WTC11 (cell line): ENCODE data around the gene KCTD11. TPM values are rescaled to one million over a fixed set of nuclear protein-coding genes. Genes with fewer than 3 reads are reported as not detected.

Source experiments
- ATAC-seq: fragments of 200-7000 bp; cut with Tn5 transposase; 2 replicates; pipeline ENCODE4 v1.10.0; 2021; ENCODE audit warnings: mild to moderate bottlenecking, moderate library complexity
- CTCF ChIA-PET: fragments of 300-600 bp; sonication (Branson Sonifier 250); formaldehyde crosslinking; loops from one replicate; lab custom pipeline; 2021; ENCODE audit warnings: antibody characterized with exemption; lab: Charles Lee
- POLR2A ChIA-PET: fragments of 350-600 bp; sonication (Branson Sonifier 250); formaldehyde crosslinking; loops from one replicate; lab custom pipeline; 2021; ENCODE audit warnings: antibody characterized with exemption; lab: Charles Lee
- DNase-seq: peaks from one replicate; pipeline ENCODE4 v3.0.0; 2021; ENCODE audit warnings: low spot score
- H3K27ac Mint-ChIP-seq: 2 replicates; pipeline ENCODE4 v1.8.0; 2021; ENCODE audit warnings: mixed read lengths
- H3K27me3 Mint-ChIP-seq: 2 replicates; pipeline ENCODE4 v1.8.0; 2021; ENCODE audit warnings: low read depth, mild to moderate bottlenecking, moderate library complexity, mixed read lengths
- H3K36me3 Mint-ChIP-seq: 2 replicates; pipeline ENCODE4 v1.8.0; 2021; ENCODE audit warnings: mixed read lengths
- H3K4me1 Mint-ChIP-seq: 2 replicates; pipeline ENCODE4 v1.8.0; 2022; ENCODE audit warnings: mixed read lengths
- H3K4me3 Mint-ChIP-seq: 2 replicates; pipeline ENCODE4 v1.8.0; 2021; ENCODE audit warnings: mild to moderate bottlenecking, moderate library complexity, mixed read lengths
- H3K9me3 Mint-ChIP-seq: 2 replicates; pipeline ENCODE4 v1.8.0; 2021; ENCODE audit warnings: mixed read lengths
- AFF4 ChIP-seq: sonication (generic); formaldehyde crosslinking; IDR thresholded peaks from 2 replicates; pipeline ENCODE4 v1.8.1; 2023; ENCODE audit warnings: mild to moderate bottlenecking, missing genetic modification reagents, borderline replicate concordance
- ATF6 ChIP-seq: sonication (generic); formaldehyde crosslinking; IDR thresholded peaks from 2 replicates; pipeline ENCODE4 v1.8.1; 2023; ENCODE audit warnings: mild to moderate bottlenecking, missing genetic modification reagents
- CREB1 ChIP-seq: sonication (generic); formaldehyde crosslinking; IDR thresholded peaks from 2 replicates; pipeline ENCODE4 v1.8.0; 2023; ENCODE audit warnings: mild to moderate bottlenecking, missing genetic modification reagents
- FOXP1 ChIP-seq: sonication (generic); formaldehyde crosslinking; IDR thresholded peaks from 2 replicates; pipeline ENCODE4 v1.8.0; 2022; ENCODE audit warnings: missing genetic modification reagents, mild to moderate bottlenecking, moderate library complexity, borderline replicate concordance
- NFYB ChIP-seq: sonication (generic); formaldehyde crosslinking; conservative IDR thresholded peaks from 2 replicates; pipeline ENCODE4 v1.8.0; 2022; ENCODE audit warnings: low read depth, missing genetic modification reagents
- NR3C1 ChIP-seq: sonication (generic); formaldehyde crosslinking; conservative IDR thresholded peaks from 2 replicates; pipeline ENCODE4 v1.8.1; 2023; ENCODE audit warnings: low read depth, mild to moderate bottlenecking, missing genetic modification reagents
- TEAD4 ChIP-seq: sonication (generic); formaldehyde crosslinking; IDR thresholded peaks from 2 replicates; pipeline ENCODE4 v1.8.0; 2022; ENCODE audit warnings: mild to moderate bottlenecking, missing genetic modification reagents
- ZNF317 ChIP-seq: sonication (generic); formaldehyde crosslinking; IDR thresholded peaks from 2 replicates; pipeline ENCODE4 v1.8.1; 2023; ENCODE audit warnings: low read depth, mild to moderate bottlenecking, moderate library complexity, missing genetic modification reagents, borderline replicate concordance
- ZNF423 ChIP-seq: fragments of 250-450 bp; sonication (Bioruptor Pico); IDR thresholded peaks from 2 replicates; pipeline ENCODE4 v2.1.2; 2022; ENCODE audit warnings: mild to moderate bottlenecking, moderate library complexity
- total RNA-seq: library from RNA; stranded (reverse); gene quantifications from 3 replicates; pipeline ENCODE4 v1.2.3, GENCODE V29; 2021
- TF ChIP-seq, protein P1 (sequence below): sonication (generic); formaldehyde crosslinking; IDR thresholded peaks from 2 replicates; pipeline ENCODE4 v1.8.1; 2022; ENCODE audit warnings: low read depth, missing genetic modification reagents, borderline replicate concordance
- TF ChIP-seq, protein P2 (sequence below): sonication (generic); formaldehyde crosslinking; IDR thresholded peaks from 2 replicates; pipeline ENCODE4 v1.8.0; 2022; ENCODE audit warnings: missing genetic modification reagents
- TF ChIP-seq, protein P3 (sequence below): fragments of 250-450 bp; sonication (Bioruptor Pico); conservative IDR thresholded peaks from 2 replicates; pipeline ENCODE4 v1.9.0; 2021; ENCODE audit warnings: mild to moderate bottlenecking

The KCTD11 gene
- total RNA-seq, 1 experiment from 2014 or later, result 8.1 TPM

DNA sequence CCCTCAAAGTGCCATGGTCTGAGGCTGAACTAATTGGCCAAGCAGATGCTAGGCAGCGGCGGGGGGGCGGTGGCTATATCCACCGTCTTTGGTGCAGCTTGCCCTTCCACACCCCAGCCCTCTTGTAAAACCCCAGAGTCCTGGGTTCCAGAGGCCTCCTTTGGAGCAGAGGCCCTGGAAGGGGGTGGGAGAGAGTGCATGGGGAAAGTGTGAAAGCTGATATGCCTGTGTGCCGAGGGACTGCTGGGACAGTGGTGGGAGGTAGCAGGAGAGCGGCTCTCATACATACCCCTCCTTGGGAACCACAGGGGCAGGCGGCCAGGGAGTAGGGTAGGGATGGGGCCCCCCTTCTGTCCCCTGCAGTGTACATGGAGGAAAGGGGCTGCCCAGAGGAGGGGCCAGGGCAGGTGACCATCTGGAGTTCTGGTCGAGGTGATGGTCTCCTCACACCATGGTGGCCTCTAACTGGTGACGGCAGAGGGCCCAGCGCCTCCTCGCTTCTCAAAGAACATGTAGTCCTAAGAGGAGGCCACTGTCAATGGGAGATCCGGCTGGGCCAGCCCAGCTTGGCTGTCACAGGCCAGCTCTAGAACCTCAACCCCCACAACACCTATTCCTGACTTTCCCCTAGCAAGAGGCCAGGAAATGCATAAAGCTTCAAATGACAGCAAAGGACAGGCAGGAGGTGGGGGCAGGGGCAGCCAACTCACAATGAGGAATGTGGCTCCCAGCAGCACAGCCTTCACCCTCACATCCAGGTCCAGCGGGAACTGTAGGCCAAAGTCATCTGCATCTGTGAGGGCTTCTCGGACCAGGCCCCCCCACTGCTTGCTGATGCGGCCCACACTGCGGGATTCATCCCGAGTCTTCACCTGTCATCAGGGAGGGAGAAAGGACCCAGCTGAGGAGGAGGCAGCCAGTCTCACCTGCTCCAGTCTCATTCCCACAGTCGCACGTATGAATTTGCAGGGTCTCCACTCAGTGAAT, 38.3 kb downstream of the KCTD11 start:
- POLR2A ChIA-PET, result no interaction called here
- Mint-ChIP-seq H3K9me3 (no peaks in the 10 kb centered on the region), H3K27ac (no peak overlapping the region), H3K4me3 (no peak overlapping the region), H3K4me1 (peaks cover 11% of the 10 kb centered on the region), H3K36me3 (peaks cover 20% of the 10 kb centered on the region), H3K27me3 (no peaks in the 10 kb centered on the region; the same call in 1 of the 2 replicates)
- TF ChIP-seq NFYB, result no peak
- TF ChIP-seq, protein P1, sequence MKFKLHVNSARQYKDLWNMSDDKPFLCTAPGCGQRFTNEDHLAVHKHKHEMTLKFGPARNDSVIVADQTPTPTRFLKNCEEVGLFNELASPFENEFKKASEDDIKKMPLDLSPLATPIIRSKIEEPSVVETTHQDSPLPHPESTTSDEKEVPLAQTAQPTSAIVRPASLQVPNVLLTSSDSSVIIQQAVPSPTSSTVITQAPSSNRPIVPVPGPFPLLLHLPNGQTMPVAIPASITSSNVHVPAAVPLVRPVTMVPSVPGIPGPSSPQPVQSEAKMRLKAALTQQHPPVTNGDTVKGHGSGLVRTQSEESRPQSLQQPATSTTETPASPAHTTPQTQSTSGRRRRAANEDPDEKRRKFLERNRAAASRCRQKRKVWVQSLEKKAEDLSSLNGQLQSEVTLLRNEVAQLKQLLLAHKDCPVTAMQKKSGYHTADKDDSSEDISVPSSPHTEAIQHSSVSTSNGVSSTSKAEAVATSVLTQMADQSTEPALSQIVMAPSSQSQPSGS, result no peak
- TF ChIP-seq, protein P2, sequence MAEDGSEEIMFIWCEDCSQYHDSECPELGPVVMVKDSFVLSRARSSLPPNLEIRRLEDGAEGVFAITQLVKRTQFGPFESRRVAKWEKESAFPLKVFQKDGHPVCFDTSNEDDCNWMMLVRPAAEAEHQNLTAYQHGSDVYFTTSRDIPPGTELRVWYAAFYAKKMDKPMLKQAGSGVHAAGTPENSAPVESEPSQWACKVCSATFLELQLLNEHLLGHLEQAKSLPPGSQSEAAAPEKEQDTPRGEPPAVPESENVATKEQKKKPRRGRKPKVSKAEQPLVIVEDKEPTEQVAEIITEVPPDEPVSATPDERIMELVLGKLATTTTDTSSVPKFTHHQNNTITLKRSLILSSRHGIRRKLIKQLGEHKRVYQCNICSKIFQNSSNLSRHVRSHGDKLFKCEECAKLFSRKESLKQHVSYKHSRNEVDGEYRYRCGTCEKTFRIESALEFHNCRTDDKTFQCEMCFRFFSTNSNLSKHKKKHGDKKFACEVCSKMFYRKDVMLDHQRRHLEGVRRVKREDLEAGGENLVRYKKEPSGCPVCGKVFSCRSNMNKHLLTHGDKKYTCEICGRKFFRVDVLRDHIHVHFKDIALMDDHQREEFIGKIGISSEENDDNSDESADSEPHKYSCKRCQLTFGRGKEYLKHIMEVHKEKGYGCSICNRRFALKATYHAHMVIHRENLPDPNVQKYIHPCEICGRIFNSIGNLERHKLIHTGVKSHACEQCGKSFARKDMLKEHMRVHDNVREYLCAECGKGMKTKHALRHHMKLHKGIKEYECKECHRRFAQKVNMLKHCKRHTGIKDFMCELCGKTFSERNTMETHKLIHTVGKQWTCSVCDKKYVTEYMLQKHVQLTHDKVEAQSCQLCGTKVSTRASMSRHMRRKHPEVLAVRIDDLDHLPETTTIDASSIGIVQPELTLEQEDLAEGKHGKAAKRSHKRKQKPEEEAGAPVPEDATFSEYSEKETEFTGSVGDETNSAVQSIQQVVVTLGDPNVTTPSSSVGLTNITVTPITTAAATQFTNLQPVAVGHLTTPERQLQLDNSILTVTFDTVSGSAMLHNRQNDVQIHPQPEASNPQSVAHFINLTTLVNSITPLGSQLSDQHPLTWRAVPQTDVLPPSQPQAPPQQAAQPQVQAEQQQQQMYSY, result no peak
- TF ChIP-seq CREB1, result no peak
- no peak for TF ChIP-seq AFF4 (CRISPR knock-in tag)
- TF ChIP-seq, protein P3, sequence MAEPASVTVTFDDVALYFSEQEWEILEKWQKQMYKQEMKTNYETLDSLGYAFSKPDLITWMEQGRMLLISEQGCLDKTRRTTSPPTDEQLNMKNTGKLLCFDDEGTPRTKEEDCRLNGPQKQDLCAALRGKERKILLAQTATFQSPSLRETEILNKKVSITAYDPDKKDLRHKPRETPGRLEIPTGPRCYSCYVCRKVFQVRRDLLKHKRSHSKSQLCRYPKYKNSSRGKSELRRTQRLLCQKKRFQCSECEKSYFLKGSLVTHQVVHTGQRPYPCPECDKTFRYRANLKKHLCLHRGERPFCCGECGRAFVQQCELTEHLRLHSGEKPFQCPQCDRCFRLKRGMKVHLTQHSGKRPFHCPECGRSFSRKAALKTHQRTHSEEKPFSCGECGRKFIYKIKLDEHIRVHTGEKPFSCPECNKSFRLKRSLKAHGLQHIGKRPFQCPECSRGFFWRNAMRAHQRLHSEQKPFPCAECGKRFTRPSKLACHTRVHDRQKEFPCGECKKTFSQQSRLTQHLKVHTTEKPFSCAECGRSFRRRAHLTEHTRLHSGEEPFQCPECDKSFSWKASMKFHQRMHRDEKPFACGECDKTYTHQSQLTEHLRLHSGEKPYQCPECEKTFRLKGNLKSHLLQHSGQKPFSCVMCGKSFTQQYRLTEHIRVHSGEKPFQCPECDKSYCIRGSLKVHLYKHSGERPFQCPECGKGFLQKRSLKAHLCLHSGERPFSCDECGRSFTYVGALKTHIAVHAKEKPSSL, result no peak
- TF ChIP-seq NR3C1 (CRISPR knock-in tag), result no peak
- no peak for TF ChIP-seq TEAD4 (CRISPR knock-in tag)
- no peak for TF ChIP-seq ZNF423
- TF ChIP-seq FOXP1, result no peak
- no peak for TF ChIP-seq ZNF317 (CRISPR knock-in tag)
- no peak for TF ChIP-seq ATF6
- no peak for ATAC-seq
- CTCF ChIA-PET, result no interaction called here
- no peak for DNase-seq
